K562 (cell line): ENCODE measurements around the gene PRKAR1B. TPM values are rescaled to one million over a fixed set of nuclear protein-coding genes. Genes with fewer than 3 reads are reported as not detected.

ENCODE experiments used
- AFF4 ChIP-seq: sonication (generic); formaldehyde crosslinking; IDR thresholded peaks from 2 replicates; pipeline ENCODE4 v1.8.0; 2023; ENCODE audit warnings: mild to moderate bottlenecking, missing genetic modification reagents
- BHLHE40 ChIP-seq: IDR thresholded peaks from 2 replicates; pipeline ENCODE4 v1.6.1; 2011; ENCODE audit warnings: low read length, improper control_type of control experiment
- BRD4 ChIP-seq: fragments of 200-600 bp; sonication (generic); IDR thresholded peaks from 2 replicates; pipeline ENCODE4 v1.6.1; 2017; ENCODE audit warnings: inconsistent platforms
- HLTF ChIP-seq: fragments of 450-650 bp; IDR thresholded peaks from 2 replicates; pipeline ENCODE4 v1.6.1; 2016
- HNRNPUL1 ChIP-seq: fragments of 200-400 bp; formaldehyde crosslinking; IDR thresholded peaks from 2 replicates; pipeline ENCODE4 v1.6.1; 2017; ENCODE audit warnings: low read length
- MGA ChIP-seq: fragments of 450-650 bp; IDR thresholded peaks from 2 replicates; pipeline ENCODE4 v1.6.1; 2016; ENCODE audit warnings: mild to moderate bottlenecking, moderate library complexity
- NFIC ChIP-seq: fragments of 450-650 bp; IDR thresholded peaks from 2 replicates; pipeline ENCODE4 v1.6.1; 2017; ENCODE audit warnings: mild to moderate bottlenecking, inconsistent platforms
- RBM39 ChIP-seq: fragments of 200-400 bp; formaldehyde crosslinking; optimal IDR thresholded peaks from 2 replicates; pipeline ENCODE3; 2018; ENCODE audit warnings: low read depth, low read length
- RFX7 ChIP-seq: fragments of 250-450 bp; sonication (Bioruptor Pico); IDR thresholded peaks from 2 replicates; pipeline ENCODE4 v1.5.1; 2021; ENCODE audit warnings: mild to moderate bottlenecking
- SAP30 ChIP-seq: fragments of 200-600 bp; sonication (generic); IDR thresholded peaks from 2 replicates; pipeline ENCODE4 v1.6.1; 2012; ENCODE audit warnings: borderline replicate concordance, low read depth, mild to moderate bottlenecking, moderate library complexity, low read length, control low read depth, inconsistent platforms; ENCODE audit not compliant: insufficient read depth, poor library complexity, severe bottlenecking
- SNAPC5 ChIP-seq: fragments of 250-450 bp; sonication (Bioruptor Pico); IDR thresholded peaks from 2 replicates; pipeline ENCODE4 v1.8.0; 2021; ENCODE audit warnings: moderate library complexity, mild to moderate bottlenecking, inconsistent platforms
- ZNF668 ChIP-seq: fragments of 250-450 bp; sonication (Bioruptor Pico); IDR thresholded peaks from 2 replicates; pipeline ENCODE4 v1.8.0; 2022; ENCODE audit warnings: mild to moderate bottlenecking, inconsistent platforms
- polyA plus RNA-seq, 8 experiments: library from polyadenylated mRNA; depleted of rRNA in 4 of 8; stranded (reverse) in 5 of 8; unstranded in 3 of 8; fragments of >200 nt; fragmentation: Nextera tagmentation in 2 of 8; fragmentation: Illumina TruSeq in 1 of 8; extraction: Ambion mirVana in 2 of 8; extraction: Trizol in 1 of 8; gene quantifications; 2 replicates each; pipeline versions ENCODE4 v1.2.1 to v1.2.3, GENCODE V29; 2011 to 2014; ENCODE audit warnings: inconsistent platforms in 1 of 8, missing spikeins in 1 of 8
- total RNA-seq, 7 experiments: library from RNA; depleted of rRNA in 6 of 7; stranded (reverse); fragments of >200 nt in 6 of 7; fragmentation: Illumina TruSeq in 2 of 7; extraction: Trizol in 2 of 7; gene quantifications; 2 replicates each; pipeline versions ENCODE4 v1.2.1 to v1.2.3, GENCODE V29; 2011 to 2021; ENCODE audit warnings: low replicate concordance in 1 of 7

Gene PRKAR1B
- total and polyA plus RNA-seq, 9 of the 15 experiments (the other 6 are each of a cell fraction or from before 2014, with no cell fraction given): 0.99 to 30.5 (median 12.7) TPM

- TF ChIP-seq AFF4 (peak; percentile 86; the same call in 1 of the 2 replicates), HLTF (no peak), BRD4 (no peak; the same call in 1 of the 2 replicates), RFX7 (CRISPR knock-in tag) (0 out of 2 replicates have a peak, but pooled peaks have one; percentile 2), ZNF668 (CRISPR knock-in tag) (peak; percentile 14; the same call in 1 of the 2 replicates), MGA (peak; percentile 100), RBM39 (no peak), NFIC (peak; percentile 42; the same call in 1 of the 2 replicates), BHLHE40 (peak; percentile 100), SNAPC5 (CRISPR knock-in tag) (no peak), HNRNPUL1 (no peak), SAP30 (no peak)
Measured at GRCh38 chr7:604001-604883, 122.8 kb downstream of the PRKAR1B start (continued).
